Lower lobe of right lung (tissue), 2 donors: ENCODE data around the gene INPP5A. TPM values are rescaled to one million over a fixed set of nuclear protein-coding genes. Genes with fewer than 3 reads are reported as not detected.

Experiments
- ATAC-seq, 2 donors: fragments of 200-7000 bp; cut with Tn5 transposase; one replicate each; pipeline ENCODE4 v1.9.1; 2020 to 2022; ENCODE audit warnings: mild to moderate bottlenecking in 2 of 2, moderate library complexity in 2 of 2
- DNase-seq: peaks from one replicate; pipeline ENCODE4 v3.0.0-alpha.2; 2020
- H3K27ac ChIP-seq: fragments of 200-600 bp; one replicate; pipeline ENCODE4 v1.8.0; 2022
- H3K27me3 ChIP-seq: fragments of 200-600 bp; one replicate; pipeline ENCODE4 v1.8.0; 2022; ENCODE audit warnings: low read depth
- H3K36me3 ChIP-seq: fragments of 200-600 bp; one replicate; pipeline ENCODE4 v1.8.0; 2022; ENCODE audit warnings: mild to moderate bottlenecking
- H3K4me1 ChIP-seq: fragments of 200-600 bp; one replicate; pipeline ENCODE4 v1.8.0; 2022
- H3K4me3 ChIP-seq: fragments of 200-600 bp; one replicate; pipeline ENCODE4 v1.8.0; 2022; ENCODE audit warnings: mild to moderate bottlenecking
- H3K9me3 ChIP-seq: fragments of 200-600 bp; one replicate; pipeline ENCODE4 v1.8.0; 2022
- intact Hi-C: fragments of 100-400 bp; cut with DNase I; formaldehyde crosslinking; loops from one replicate; pipeline ENCODE4 v1.11.0; 2022
- total RNA-seq: library from RNA; stranded (reverse); fragmentation: NEBNext Ultra II Directional; extraction: Animal tissue kit (Norgen Biotek cat#: 25700); gene quantifications from one replicate; pipeline ENCODE4 v1.2.1, GENCODE V29; 2021
- TF ChIP-seq, protein P1 (sequence below): fragments of 200-600 bp; IDR thresholded peaks from one replicate; pipeline ENCODE4 v1.8.0; 2022; ENCODE audit warnings: antibody characterized with exemption, mild to moderate bottlenecking
- donor health status: DM: no; HTN: yes; CAD: no; lungs with severe emphysema.

Gene INPP5A
- total RNA-seq, 1 donor from 2014 or later, result 34.1 TPM

DNA sequence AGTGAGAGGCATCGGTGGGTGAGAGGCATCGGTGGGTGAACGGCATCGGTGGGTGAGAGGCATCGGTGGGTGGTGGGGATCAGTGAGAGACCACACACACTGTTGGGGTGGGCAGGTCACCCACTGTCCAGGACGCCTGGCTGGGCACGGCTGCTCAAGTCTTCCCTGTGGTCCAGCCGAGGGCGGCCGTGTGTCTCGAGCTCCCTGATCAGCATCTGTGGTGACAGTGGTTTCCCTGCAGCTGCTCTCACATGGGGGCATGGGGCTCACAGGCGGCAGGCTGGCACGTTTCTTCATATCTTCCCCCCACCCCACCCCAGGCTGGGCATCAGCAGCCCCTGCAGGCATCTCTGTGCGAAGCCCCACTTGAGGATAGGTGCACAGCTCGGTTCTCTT, 170.2 kb downstream of the INPP5A start:
- intact Hi-C loops, result no loop called here
- Histone ChIP-seq H3K27ac (no peak overlapping the region), H3K27me3 (no peaks in the 10 kb centered on the region), H3K4me3 (no peak overlapping the region), H3K4me1 (no peaks in the 10 kb centered on the region), H3K36me3 (peaks cover 28% of the 10 kb centered on the region), H3K9me3 (peaks cover 10% of the 10 kb centered on the region)
- DNase-seq (peak; percentile 43), ATAC-seq (no peak)
- TF ChIP-seq, protein P1, sequence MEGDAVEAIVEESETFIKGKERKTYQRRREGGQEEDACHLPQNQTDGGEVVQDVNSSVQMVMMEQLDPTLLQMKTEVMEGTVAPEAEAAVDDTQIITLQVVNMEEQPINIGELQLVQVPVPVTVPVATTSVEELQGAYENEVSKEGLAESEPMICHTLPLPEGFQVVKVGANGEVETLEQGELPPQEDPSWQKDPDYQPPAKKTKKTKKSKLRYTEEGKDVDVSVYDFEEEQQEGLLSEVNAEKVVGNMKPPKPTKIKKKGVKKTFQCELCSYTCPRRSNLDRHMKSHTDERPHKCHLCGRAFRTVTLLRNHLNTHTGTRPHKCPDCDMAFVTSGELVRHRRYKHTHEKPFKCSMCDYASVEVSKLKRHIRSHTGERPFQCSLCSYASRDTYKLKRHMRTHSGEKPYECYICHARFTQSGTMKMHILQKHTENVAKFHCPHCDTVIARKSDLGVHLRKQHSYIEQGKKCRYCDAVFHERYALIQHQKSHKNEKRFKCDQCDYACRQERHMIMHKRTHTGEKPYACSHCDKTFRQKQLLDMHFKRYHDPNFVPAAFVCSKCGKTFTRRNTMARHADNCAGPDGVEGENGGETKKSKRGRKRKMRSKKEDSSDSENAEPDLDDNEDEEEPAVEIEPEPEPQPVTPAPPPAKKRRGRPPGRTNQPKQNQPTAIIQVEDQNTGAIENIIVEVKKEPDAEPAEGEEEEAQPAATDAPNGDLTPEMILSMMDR, result no peak

DNA sequence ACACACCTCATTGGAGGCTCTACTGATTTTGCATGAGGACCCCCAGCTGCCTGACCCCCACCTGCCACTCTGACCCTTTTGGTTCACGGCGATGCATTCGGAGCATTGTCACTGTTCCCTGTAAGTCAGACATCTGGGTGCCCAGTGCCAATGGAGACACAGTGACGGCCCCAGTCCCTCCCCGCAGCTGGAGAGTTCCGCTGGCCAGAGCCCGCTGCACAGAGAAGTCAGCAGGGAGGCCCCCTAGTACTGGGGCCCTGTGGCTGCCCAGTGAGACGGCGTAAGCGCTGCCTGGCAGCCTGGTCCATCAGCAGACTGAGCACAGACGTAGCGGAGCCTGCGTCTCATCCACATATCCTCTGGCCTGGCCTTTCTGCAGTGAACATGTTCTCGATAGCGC, 170.9 kb downstream of the INPP5A start:
- TF ChIP-seq, protein P1, result no peak
- DNase-seq (peak; percentile 28), ATAC-seq (no peak)
- no peaks in the 10 kb centered on the region for H3K4me1 ChIP-seq
- peaks cover 31% of the 10 kb centered on the region for H3K36me3 ChIP-seq
- no peak overlapping the region for H3K27ac ChIP-seq
- no peaks in the 10 kb centered on the region for H3K27me3 ChIP-seq
- H3K9me3 ChIP-seq, result peaks cover 10% of the 10 kb centered on the region
- intact Hi-C loops, result no loop called here
- no peak overlapping the region for H3K4me3 ChIP-seq

DNA sequence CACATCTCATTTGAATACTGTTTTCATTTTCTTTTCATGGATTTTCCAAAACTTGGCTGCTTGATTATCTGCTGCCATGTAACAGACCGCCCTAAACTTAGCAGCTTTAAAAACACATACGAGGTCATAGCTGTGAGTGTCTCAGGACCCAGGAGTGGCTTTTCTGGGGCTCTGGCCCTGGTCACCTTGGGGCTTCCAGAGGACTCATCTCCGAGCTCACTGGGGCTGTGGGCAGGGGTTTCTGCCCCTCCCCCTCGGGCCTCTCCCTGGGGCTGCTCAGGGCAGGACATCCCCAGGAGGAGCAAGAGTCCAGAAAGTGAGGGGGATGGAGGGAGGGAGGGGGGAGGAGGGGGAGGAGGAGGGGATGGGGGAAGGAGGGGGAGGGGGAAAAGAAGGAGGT, 171.3 kb downstream of the INPP5A start:
- DNase-seq, result peak; percentile 9
- no peaks in the 10 kb centered on the region for H3K4me1 ChIP-seq
- H3K27ac ChIP-seq, result no peak overlapping the region
- intact Hi-C loops, result no loop called here
- TF ChIP-seq, protein P1, result no peak
- no peak for ATAC-seq
- peaks cover 34% of the 10 kb centered on the region for H3K36me3 ChIP-seq
- H3K9me3 ChIP-seq, result peaks cover 10% of the 10 kb centered on the region
- no peaks in the 10 kb centered on the region for H3K27me3 ChIP-seq
- no peak overlapping the region for H3K4me3 ChIP-seq

DNA sequence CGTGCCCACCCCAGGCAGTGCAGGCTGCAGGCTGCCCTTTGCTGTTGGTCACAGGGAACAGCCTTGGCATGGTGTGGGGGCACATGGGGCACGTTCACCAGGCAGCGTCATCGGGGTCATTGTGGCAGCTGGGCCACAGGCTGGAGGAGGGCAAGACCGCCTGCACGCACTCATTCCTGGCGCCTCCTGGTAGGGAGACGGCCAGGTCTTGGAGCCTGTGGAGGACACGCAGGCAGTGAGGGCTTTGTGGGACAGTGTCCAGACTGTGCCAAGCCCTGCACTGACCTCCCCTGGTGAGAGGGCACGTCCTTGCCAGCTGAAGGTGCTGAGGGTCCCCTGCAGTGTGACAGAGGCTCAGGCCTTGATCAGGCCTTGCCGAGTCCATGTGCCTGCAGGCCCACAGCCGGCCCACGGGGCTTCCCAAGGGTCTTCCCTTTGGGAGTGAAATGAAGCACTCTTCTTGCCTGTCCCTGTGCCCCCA, 171.9 kb downstream of the INPP5A start:
- peaks cover 40% of the 10 kb centered on the region for H3K36me3 ChIP-seq
- peak; percentile 34 for DNase-seq

DNA sequence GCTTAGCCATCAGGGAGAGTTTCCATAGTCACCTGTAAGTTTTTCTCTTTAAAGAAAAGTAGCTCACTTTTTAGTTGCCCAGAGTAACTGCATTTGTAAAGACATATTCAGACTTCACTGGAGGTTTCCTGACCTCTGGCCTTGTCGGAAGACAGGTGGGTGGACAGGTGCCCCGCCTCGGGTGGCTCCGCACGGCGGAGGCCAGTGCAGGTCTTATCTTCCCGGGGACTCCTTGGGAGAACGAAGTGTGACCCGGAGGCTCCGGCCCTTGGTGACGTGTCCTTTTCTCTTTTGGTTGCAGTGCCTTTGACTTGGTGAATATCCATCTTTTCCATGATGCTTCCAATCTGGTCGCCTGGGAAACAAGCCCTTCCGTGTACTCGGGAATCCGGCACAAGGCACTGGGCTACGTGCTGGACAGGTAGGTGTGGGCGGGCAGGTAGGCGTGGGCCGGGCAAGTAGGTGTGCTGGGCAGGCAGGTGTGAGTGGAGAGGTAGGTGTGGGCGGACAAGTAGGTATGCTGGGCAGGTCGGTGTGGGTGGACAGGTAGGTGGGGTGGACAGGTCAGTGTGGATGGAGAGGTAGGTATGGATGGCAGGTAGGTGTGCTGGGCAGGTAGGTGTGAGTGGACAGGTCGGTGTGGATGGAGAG, 172.6 kb downstream of the INPP5A start:
- Histone ChIP-seq H3K4me1 (no peaks in the 10 kb centered on the region), H3K9me3 (peaks cover 9% of the 10 kb centered on the region), H3K36me3 (peaks cover 42% of the 10 kb centered on the region), H3K27ac (no peak overlapping the region), H3K4me3 (no peak overlapping the region), H3K27me3 (no peaks in the 10 kb centered on the region)
- DNase-seq, result peak; percentile 35
- intact Hi-C loops, result no loop called here
- no peak for ATAC-seq
- TF ChIP-seq, protein P1, result no peak

More for the DNA sequence above, 171.9 kb downstream of the INPP5A start:
- H3K4me3 ChIP-seq, result no peak overlapping the region
- intact Hi-C loops, result no loop called here
- H3K27ac ChIP-seq, result no peak overlapping the region
- TF ChIP-seq, protein P1, result no peak
- no peaks in the 10 kb centered on the region for H3K27me3 ChIP-seq
- H3K4me1 ChIP-seq, result no peaks in the 10 kb centered on the region
- no peak for ATAC-seq
- peaks cover 10% of the 10 kb centered on the region for H3K9me3 ChIP-seq
